Stimulated activated CD4-positive, alpha-beta T cell treated with anti-CD3 and anti-CD28 coated beads, TNF-alpha, amount 100 ng/mL, for 48 hours (primary cell): ENCODE measurements around the gene PPP1R1B.

Experiments
- DNase-seq, 3 donors: peaks; one replicate each; pipeline ENCODE4 v3.0.0-alpha.2; 2020; ENCODE audit warnings: low read depth in 3 of 3

Gene PPP1R1B

GRCh38 chr17:39684369-39685192, 57.8 kb downstream of the PPP1R1B start:
- no peak for DNase-seq
